Right ventricle myocardium inferior (tissue), 1 donor: ENCODE measurements around the gene ST3GAL3. TPM values are rescaled to one million over a fixed set of nuclear protein-coding genes. Genes with fewer than 3 reads are reported as not detected.

Source experiments
- ATAC-seq: fragments of 200-7000 bp; cut with Tn5 transposase; one replicate; pipeline ENCODE4 v1.9.1; 2020; ENCODE audit warnings: mild to moderate bottlenecking, moderate library complexity
- DNase-seq: peaks from one replicate; pipeline ENCODE4 v3.0.0; 2021; ENCODE audit errors: missing footprints
- intact Hi-C: fragments of 100-400 bp; cut with DNase I; formaldehyde crosslinking; loops from one replicate; pipeline ENCODE4 v1.11.0; 2022
- microRNA-seq: library from miRNA; unstranded; fragments of <30 nt; microRNA quantifications from one replicate; pipeline ENCODE4 v1.2.0, GENCODE V29; 2020
- total RNA-seq: library from RNA; stranded (reverse); fragmentation: NEBNext Ultra II Directional; extraction: Animal tissue kit (Norgen Biotek cat#: 25700); gene quantifications from one replicate; pipeline ENCODE4 v1.2.1, GENCODE V29; 2021
- donor health status: DM: no; HTN: yes; CAD: no; lungs with severe emphysema.

Gene ST3GAL3
- total RNA-seq, 1 donor from 2014 or later = 22.0 TPM

DNA sequence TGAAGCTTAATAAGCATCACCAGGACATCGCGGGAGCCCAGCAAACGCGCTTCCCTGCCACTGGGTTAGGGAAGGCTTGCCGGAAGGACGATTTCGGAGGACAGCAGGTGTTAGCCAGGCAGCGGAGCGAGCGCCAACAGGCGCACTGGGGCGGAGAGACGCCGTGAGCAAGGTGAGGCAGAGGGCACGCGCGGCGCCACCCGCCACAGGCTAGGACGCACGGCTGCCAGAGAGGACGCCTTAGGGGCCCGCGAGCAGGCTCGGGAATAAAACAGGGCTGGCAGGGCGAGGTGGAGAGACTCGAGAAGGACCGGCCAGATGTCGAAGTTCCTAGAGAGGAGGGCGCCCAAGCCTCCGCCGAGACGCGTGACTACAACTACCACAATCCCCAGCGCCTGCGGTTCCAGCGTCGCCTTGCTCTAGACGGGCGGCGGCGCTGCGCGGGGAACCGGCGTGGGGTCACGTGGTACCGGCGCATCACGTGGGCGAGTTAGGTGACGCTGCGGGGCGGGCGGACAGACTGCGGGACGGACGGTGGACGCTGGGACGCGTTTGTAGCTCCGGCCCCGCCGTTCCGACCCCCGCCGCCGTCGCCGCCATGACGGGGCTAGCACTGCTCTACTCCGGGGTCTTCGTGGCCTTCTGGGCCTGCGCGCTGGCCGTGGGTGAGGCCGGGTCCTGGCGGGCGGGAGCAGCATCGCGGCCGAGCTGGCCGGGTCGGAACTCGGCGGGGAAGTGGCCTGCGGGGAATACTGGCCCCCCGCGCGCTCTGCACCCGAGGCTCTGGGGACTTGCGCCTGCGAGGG, 267.3 kb downstream of the ST3GAL3 start, which contains the start of gene ATP6V0B:
TSS of gene ATP6V0B (plus strand) at position 518 of the 806 bp plus-strand sequence. CDS start at position 599, 81 bp downstream.
- intact Hi-C loops = loop anchor here (1.0 kb wide), 1 partner anchor 28 kb away; the partner anchor contains the start of gene IPO13
- peak; percentile 99 for DNase-seq
- peak; percentile 91 for ATAC-seq

DNA sequence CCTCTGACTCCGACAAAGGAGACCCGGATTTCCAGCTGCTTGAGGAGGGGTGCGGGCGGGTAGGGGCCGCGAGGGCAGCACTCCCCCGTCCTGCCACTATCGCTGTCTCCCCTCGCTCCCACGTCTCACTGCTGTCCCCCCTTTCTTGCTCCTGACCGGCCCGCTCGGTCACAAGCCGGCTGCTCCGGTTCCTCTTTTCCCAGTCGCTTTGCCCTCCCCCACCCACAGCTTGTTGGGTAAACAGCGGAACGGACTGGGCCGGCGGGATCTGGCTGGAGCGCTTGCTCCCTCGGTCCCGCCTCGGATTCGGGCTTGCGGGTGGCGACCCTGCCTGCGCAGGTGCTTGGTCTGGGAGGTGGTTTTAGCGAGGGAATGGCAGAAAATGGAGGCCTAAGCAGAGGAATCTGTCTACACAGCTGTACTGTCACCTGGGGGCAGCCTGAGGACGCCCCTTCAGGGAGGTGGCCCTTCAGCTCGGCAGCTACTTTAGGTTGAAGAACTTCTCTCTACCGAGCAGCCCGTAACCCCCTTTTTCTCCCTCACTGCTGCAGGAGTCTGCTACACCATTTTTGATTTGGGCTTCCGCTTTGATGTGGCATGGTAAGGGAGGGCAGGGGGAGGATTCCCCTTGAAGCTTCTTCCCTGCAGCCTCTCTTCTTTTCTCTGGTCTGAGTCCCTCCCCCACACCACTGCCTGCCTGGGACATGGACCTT, 268.1 kb downstream of the ST3GAL3 start:
- intact Hi-C loops = no loop called here
- ATAC-seq (peak; percentile 14), DNase-seq (peak; percentile 88)

DNA sequence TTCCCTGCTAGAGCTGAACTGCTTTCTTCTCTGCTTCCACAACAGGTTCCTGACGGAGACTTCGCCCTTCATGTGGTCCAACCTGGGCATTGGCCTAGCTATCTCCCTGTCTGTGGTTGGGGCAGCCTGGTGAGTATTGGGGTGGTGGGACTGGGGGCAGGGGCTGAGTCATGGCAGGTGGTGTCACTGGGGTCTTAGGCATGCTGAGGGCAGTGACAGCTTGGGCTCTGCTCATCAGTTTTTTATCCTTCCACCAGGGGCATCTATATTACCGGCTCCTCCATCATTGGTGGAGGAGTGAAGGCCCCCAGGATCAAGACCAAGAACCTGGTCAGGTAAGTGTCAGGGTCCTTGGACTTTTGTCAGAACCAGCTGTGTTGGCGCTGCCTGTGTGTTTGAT, 268.7 kb downstream of the ST3GAL3 start:
- intact Hi-C loops = no loop called here
- DNase-seq = peak; percentile 37
- ATAC-seq = no peak

DNA sequence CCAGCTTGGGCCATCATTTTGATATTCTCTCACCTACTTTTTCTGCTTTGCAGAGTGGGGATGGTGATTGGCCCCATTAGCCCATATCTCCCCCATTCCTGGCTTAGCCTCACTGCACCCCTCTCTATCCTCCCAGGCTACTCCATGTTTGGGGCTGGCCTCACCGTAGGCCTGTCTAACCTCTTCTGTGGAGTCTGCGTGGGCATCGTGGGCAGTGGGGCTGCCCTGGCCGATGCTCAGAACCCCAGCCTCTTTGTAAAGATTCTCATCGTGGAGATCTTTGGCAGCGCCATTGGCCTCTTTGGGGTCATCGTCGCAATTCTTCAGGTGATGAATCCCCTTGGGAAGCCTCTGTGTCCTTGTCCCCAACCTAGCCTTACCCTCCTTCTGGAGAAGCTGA, 269.6 kb downstream of the ST3GAL3 start:
- peak; percentile 30 for DNase-seq
- ATAC-seq = no peak
- intact Hi-C loops = no loop called here

DNA sequence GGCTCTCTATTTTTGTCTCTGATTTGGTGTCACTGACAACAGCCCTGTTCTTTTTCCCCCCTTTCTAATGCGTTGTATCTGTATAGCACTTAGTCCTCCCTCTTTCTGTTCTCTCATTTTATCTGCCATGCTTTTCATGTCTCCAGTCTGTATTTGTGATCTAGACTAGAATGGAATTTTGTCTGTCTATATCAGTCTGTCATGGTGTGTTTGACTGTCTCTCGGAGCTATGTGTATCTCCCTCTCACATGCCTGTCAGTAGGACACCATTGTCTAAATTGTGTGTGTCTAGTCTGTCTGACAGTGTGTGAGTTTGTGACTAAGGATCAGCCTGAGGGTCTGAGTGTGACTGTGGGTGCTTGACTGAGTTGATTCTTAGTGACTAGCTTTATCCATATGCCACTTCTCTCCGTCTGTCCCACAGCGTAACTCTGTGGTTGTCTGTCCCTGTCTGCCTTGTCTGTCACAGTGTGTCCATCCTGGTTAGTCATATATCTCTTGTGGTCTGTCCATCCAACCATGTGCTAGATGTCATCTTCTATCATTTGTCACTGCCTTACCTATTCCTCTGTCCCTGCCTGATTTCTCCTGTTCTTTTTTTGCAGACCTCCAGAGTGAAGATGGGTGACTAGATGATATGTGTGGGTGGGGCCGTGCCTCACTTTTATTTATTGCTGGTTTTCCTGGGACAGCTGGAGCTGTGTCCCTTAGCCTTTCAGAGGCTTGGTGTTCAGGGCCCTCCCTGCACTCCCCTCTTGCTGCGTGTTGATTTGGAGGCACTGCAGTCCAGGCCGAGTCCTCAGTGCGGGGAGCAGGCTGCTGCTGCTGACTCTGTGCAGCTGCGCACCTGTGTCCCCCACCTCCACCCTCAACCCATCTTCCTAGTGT, 270.3 kb downstream of the ST3GAL3 start:
- ATAC-seq (no peak), DNase-seq (no peak)
- intact Hi-C loops = no loop called here

DNA sequence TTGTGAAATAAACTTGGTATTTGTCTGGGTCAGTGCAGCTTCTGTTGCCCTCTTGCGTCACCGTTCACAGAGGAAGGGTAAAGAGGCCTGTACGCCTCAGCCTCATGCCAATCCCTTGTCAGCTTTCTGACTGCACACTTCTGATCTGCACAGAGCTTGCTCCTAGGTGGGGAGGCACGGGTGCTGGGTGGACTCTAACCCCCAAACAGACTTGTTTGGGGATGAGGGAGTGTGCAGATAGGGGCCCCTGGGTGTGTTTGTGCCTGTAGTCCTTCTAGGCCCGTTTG, 270.9 kb downstream of the ST3GAL3 start:
- DNase-seq = peak; percentile 18
- intact Hi-C loops = no loop called here
- no peak for ATAC-seq

DNA sequence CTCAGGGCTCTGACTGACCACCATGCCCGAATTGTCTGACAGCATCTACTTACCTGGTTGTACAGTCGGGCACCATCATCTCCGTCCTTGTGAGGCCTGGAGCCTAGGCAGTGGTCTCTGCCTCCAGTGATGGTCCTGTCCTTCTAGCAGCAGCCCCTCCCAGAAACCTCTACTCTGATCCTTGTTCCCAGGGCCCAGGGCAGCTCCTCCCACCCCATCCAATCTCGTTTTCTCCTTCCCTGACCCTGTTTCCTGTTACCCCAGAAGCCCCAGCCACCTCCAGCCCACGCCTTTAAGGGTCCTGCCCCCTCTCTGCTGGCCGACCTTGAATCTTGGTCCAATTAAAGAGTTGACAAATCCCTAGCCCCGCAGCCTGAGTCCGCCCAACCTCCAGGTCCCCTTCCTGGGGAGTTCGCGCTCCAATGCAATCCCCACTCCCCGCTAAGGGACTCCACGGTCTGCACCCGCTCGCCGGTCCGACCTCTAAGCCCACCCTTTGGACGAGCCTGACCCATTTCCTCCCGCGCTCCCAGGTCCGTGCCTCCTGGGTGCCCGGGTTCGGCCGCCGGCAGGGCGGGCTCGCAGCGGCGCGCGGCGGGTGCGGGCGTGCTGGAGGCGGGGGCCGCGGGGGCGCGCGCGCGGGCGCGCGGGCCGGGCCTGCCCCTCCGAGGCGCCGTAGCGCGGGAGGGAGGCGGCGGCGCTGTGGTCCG, 271.4 kb downstream of the ST3GAL3 start, which contains the start of gene B4GALT2:
TSS of gene B4GALT2 (plus strand) at position 660 of the 710 bp plus-strand sequence. CDS start 1,951 bp downstream, outside the sequence.
- ATAC-seq = no peak
- DNase-seq = peak; percentile 75
- intact Hi-C loops = no loop called here

DNA sequence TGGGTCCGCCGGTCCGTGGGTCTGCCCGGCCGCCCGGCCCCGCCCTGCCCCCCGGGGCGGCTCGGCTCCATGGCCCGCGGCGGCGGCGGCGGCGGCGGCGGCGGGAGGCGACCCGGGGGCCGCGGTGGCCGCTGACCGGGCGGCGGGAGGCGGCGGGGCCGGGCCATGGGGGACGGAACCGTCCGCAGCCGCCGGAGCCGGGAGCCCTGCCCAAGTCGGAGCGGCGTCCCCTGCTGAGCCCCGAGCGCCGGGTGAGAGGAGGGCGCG, 271.9 kb downstream of the ST3GAL3 start:
- no peak for ATAC-seq
- intact Hi-C loops = no loop called here
- DNase-seq = peak; percentile 55

DNA sequence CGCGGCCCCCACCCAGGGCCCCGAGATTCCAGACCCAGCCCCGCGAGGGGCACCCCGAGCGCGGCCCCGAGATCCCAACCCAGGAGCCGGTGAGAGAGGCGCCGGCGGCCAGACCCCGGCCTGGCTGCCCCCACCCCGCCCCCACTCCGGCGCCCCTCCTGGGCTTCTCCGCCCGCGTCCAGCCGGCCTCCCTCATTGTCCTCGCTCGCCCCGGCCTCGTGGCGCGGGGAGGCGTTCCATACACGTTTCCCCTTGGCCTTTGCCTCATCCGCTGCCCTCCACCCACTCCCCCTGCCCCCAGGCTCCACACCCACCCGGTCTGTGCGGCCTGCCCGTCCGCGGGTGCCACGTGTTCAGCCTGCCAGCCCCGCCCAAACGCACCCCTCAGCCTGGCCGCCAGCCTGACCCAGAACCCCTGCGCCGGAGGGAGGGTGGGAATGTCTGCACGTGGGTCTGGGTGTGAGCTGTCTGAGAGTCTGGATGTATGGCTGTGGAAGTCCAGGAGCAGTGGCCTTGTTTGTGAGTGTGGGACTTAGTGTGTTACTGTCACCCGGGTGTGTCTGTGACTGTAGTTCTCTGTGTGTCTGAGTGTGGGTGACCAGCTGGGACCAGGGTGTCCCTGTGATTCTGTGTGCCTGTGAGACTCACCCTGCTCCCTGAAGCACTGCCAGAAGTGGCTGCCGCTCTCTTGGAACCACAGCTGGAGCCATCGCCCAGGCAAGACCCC, 272.4 kb downstream of the ST3GAL3 start:
- ATAC-seq (peak; percentile 8), DNase-seq (peak; percentile 72)
- intact Hi-C loops = no loop called here

DNA sequence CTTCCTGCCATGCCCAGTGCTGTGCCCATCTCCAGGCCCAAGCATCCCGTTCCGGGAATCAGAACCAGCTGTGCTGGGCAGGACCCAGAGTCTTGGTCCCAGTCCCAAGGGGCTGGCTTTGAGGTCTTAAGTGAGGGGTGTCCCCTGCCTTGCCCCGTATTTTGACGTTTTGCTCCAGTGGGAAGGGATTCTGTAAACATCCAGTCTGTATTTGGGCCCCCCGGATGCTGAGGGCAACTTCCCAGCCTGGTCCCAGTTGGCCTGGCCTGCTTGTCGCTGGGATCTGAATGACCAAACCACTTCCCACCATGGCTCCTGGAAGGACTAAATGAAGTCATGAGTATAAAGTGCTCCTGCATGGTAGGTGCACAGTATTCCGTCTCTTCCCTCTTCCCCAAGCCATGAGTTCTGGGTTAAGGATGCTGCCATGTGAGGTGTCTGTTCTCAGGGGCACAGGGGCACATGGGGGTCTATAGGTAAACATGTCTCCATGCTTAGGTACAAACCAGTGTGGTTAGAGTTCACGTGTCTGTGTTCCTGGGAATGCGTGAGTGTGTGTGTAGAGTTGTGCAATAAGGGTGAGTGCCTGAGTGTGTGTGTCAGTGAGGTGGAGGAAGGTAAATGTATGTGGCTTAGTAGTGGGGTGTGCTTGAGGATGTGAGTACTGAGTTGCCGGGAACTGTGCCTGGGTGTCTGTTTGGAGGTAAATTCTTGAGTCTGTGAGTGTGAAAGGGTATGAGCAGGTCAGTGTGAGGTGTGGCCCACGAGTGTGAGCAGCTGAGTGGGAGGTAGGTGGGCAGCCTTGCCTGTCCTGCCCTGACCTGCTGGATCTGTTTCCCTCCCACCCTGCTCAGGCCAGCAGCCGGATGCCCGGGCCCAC, 273.2 kb downstream of the ST3GAL3 start:
- intact Hi-C loops = no loop called here
- DNase-seq (peak; percentile 47), ATAC-seq (no peak)

Small RNAs within 50 kb of the gene (microRNA-seq; reads per million reads assigned to microRNA genes)
- gene MIR6079 = not detected

Other genes with a start within 250 kb of the ST3GAL3 start
- gene PTPRF, start 176.7 kb upstream of the ST3GAL3 start, total RNA-seq = 7.7 TPM
- gene KDM4A, start 57.4 kb upstream of the ST3GAL3 start, total RNA-seq = 15.2 TPM
- gene ARTN, start 226.3 kb downstream of the ST3GAL3 start, total RNA-seq = 0.49 TPM
- 56.9 TPM for gene IPO13, start 239.4 kb downstream of the ST3GAL3 start, total RNA-seq